ENCODE measurements around the gene TNN.
A peak's percentile ranks its signal among the peaks of the same experiment; 100 is the strongest.

TNN gene

DNA sequence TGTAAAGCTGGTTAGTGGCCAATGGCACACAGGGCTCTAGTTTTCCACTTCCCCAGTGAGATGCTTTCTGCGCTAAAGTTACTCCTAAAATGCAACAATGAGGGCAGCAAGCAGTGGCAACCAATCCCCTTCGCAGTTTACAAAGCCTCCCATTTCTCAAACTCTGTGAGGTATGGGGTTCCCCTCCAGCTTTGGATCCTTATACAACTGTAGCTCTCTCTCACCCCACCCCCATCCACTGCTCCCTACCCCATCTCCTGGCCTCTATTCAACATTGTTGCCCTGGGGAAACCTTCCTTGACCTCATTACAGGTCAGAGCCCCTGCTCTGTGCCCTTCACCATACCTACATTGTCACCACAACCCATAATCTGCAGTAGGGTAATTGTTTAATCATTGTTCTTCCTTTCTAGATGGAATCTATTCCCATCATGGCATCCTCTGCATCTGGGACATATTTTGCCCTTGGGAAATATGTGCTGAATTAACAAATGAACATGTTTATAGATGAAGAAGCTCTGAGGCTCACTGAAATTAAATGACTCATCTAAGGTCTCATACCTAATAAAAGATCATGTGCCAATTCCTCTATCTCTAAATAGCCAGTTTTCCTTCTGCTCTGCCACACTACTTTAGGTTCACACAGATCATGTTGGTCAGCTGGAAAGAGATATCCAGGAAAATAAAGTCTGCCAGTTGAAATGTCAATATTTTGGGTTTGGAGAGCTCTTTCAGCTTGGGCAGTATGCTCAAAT, 112.4 kb downstream of the TNN start:
- DNase-seq, result no peak

DNA sequence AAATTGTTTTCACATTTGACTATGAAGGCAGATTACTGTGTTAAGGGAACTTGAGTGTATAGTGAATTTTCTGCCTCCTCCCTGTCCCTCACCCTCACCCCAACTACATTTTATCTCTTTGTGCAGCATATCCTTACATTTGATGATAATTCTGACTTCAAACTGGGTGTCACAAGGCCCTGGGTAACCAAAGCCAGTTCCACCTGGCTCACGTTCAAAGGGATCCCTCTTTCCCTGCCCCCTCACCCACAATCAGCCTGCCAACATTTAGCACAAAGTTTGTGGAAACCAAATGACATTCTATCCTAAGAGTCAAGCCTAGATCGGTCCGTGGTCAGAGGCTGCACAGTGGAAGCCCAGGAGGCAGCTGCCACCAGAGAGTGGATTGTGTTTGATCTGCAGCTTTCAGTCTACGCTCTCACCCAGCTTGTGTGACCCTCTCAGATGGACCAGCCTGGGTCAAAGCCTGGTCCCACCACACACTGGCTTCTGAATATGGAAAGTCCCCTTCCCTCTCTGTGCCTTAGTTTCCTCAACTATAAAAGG, 114.6 kb downstream of the TNN start:
- DNase-seq, result no peak

DNA sequence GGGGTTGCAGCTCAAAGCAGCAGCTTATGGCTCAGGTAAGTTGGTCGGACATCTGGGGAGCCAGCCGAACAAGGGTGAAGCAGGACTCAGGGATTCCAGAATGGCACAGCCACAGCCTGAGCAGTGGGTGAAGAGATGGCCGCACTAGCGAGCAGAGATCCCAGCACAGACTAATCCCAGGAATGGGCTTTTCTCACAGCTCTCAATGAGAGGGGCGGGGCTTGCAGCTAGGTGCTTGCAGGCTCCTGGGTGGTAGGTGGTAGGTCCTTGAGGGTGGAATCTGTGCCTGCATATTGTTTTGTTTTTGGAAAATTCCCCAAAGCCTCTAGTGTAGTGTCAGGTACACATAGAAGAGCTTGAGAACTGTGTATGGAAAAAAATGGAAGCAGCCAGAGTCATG, 116.0 kb downstream of the TNN start:
- DNase-seq, result no peak

DNA sequence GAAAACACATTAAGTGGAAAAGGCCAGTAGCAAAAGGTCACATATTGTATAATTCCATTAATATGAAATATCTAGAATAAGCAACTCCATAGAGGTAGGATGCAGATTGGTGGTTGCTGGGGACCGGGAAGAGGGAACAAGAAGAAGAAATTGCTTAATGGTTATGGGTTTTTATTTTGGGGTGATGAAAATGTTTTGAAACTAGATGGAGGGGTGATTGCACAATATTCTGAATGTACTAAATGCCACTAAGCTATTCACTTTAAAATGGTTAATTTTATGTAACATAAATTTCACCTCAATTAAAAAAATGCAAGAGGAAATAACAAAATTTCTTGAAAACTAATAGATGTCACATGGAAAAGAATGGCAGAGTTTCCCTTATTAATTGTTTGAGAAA, 118.3 kb downstream of the TNN start:
- no peak for DNase-seq

DNA sequence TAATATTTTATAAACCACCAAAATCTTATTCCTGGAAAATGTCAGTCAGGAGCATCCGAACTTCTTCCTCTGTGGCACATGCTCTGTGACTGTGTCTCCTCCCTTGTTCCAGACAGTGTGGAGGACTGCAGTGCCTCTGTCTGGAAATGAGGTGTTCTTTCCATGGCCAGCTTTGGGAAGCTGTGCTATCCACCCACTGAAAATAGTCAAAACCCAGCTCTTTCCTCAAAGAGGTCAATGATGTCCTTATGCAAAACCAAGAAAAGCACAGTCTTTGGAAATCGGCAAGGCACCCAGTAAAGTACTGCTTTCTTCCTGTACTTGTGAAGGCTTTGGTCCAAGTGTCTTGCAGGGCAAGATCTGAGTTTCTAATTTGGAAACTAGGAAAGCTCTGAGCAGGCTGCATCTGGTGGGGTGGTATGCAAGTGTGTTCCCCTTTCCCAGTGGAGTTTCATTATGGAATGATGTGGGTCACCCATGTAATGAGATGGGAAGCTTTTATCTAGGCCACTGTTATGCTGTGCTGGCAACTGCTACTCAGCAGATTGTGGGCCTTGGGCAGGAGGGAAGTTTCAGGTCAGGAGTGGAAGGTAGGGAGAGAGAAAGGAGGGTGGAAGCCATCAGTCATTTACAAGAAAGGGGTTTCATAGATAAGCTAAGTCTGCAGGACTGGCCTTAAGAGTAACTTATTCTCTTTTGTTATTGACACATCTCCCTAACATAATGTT, 119.0 kb downstream of the TNN start:
- no peak for DNase-seq

DNA sequence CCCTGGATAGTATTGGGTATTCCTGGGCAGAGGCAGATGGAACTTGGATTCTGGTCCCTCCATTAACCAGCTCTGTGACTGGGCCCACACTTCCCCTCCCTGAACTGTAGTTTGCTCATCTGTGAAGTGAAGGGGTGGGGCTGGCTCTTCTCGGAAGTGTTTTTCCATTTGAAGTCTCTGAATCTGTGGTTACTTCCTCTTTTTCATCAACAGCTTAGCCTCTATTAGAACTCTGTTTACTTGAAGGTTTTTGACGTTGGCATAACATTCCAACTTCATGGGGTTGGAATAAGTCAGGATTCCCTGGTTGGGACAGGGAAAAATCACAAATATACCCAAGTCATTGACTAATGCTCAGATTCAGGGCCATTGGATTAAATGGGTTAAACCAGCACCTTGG, 121.3 kb downstream of the TNN start:
- DNase-seq, result peak in 2 of 4 experiments; percentile 27 to 28

DNA sequence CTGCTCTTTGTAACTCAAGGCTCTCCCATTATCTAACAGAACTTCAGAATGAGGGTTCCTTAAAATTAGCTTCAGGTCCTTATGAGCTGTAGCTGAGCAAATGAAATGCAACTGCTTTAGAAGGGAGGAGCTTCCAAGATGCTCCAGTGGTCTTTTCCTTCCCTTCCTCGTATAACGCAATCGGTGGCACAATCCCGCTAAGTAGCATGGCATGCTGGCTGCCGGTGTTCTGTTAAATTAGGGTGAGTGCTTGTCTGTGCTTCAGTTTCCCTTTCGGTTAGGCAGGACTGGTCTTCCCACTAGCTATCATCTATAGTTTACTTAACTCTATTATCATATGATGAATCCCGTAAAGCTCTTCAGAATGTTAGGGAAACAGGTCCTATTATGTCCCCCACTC, 124.0 kb downstream of the TNN start:
- peak in 1 of 4 experiments; percentile 5 for DNase-seq

DNA sequence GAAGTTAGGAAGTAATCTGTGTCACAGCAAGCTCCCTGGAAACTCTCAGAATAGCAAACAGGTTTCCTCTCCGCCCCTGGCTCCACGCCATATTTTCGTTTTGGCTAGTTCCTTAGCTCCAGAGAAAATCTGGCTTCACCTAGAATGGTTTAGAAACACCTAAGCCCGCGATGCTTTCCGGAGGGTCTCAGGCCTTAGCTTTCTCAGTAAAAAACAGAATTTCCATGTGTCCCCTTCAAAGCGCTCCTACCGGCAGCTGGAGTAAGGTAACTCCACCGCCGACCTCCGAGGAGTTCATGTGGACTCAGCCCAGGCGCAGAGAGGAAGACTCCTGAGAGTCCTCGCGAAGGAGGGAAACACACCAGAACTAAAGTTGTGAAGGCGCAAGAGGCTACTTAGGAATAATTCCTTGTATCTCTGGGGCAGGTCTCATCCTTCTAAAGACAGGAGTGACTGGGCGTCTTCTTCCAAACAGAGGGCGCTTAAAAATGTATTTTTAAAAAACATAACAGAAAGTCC, 124.5 kb downstream of the TNN start:
- DNase-seq, result peak in 2 of 4 experiments; percentile 14 to 24

DNA sequence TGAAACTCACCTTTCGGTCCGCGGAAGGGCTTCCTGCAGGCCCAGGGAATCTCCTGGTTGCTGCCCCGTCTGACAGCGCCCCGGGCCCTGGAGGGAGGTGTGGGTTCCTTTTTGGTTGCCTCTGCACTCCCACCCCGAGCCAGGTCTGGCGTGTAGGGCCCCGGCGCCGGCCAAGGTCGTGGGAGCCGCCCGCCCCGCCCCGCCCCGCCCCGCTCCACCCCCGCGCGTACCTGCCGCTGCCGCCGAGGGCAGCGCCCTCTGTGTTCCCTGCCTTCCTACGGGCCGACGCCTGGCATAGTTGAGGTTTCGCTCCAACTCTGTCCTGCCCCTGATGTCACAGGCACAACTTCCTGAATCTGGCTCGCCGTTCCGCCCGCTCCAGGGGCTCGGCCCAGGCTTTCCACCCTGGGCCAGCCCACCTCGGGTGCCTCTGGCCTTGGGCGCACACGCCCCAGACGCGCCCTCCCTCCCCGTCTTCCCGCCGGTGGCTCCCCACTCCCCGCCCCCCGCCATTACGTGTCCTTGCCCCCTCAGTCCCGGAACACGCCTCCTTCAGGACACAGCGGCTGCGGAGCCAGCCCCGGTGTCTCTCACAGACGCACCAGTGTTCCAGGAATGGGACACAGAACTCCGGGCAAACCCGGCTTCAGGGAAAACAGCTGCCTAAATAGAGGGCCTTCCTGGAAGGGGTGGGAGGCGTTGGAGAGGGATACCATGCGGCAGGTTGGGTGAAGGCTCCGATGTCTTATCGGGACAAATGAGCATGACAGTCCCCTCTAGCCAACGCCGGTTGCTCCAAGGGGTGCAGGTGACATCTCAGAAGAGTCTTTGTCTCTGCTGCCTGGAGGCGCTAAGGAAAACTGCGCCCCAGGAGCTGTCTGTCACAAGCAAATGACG, 125.2 kb downstream of the TNN start, which contains the start of gene KIAA0040:
Gene KIAA0040 (minus strand): TSS at position 147 of the 897 bp plus-strand sequence. CDS start 31,763 bp downstream, outside the sequence.
- peak in 2 of 4 experiments; percentile 16 to 43 for DNase-seq

DNA sequence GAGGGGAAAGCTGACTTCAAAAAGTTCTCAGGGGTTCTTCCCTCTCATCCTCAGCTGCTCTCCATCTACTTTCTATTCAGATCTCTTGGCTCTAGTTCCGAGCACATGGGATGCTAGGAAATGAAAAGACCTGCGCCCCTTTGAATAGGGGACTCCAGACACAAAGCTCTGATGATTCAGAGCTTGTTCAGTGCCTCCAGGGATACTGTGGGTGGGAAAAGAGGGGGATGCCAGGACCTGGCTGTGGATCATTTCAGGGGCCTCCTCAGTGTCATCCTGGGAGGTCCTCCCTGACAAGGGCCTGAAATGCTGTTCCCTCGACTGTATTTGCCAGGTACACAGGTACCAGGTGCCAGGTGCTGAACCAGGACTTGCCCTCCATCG, 125.9 kb downstream of the TNN start:
- no peak for DNase-seq

DNA sequence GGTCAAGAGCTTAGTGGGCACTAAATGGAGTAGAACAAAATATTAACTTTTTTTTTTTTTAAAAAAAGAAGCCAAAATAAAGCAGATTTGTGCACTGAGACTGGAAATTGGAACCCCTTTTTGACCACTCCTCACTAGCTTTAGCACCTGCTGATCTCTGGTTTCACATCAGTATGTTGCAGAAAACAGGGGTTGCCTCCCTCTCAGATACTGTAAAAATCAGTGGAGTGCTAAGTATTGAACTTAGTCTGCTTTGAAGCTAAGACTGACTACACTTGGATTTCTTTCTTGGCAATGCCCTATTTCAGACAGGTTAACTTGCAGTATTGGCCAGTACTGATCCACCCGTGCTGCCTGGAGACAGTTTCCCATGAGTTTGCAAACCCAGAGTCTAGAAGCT, 127.6 kb downstream of the TNN start:
- DNase-seq, result no peak

DNA sequence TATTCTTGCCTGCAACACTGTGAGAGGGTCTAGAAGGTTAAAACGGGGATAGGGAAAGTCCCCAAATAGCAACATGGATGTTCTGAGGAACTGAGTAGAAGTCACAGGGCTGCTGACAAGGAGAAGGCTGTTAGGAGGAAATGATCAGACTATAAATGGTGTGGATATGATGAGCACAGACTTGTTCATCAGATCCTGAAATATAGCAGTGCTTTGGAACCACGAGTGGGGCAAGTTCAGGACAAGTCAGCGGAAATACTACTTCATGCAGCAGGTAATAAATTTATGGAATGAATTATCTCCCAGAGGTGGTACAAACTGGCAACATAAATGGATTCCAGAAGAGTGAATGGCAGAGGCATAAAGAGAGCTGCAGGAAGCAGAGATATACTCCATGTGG, 128.2 kb downstream of the TNN start:
- no peak for DNase-seq

DNA sequence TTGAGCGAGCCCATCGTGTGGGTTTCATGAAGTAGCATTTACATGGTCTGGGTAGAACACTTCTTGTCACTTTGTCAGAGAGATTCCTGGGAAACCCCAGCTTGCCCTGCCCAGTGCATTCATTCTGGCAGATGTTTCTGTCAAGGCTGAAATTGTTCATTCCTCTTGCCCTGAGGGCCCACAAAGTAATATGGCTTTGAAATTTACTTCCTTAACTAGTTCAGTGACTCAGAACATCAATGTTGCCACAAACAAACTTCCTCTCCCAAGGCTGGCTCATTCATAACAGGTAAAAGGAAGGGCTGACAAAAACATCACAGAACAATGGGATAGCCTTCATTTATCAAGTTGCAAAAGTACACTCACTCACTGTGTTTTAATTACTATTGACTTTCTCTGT, 129.9 kb downstream of the TNN start:
- no peak for DNase-seq
